GM23338 (cell line): ENCODE measurements around the gene PRMT7.

Source experiments
- CREB1 ChIP-seq: fragments of 250-450 bp; sonication (Bioruptor Pico); IDR thresholded peaks from 2 replicates; pipeline ENCODE4 v1.5.0; 2020; ENCODE audit warnings: low read depth, mild to moderate bottlenecking, moderate library complexity
- CTCF ChIP-seq, 2 experiments: fragments of 200-600 bp in 1 of 2; sonication (generic) in 1 of 2; conservative IDR thresholded peaks; 2 replicates each; pipeline versions ENCODE4 v1.5.1 to v1.6.1; 2016 to 2017; ENCODE audit warnings: antibody characterized with exemption in 2 of 2, low read depth in 2 of 2, mild to moderate bottlenecking in 2 of 2, moderate library complexity in 1 of 2
- EZH2 ChIP-seq: fragments of 200-600 bp; sonication (generic); IDR thresholded peaks from one replicate; pipeline ENCODE4 v1.8.0; 2017; ENCODE audit warnings: antibody characterized with exemption, mild to moderate bottlenecking, low read depth; ENCODE audit not compliant: unreplicated experiment
- EZH2phosphoT487 ChIP-seq: fragments of 200-600 bp; sonication (generic); IDR thresholded peaks from one replicate; pipeline ENCODE4 v1.8.1; 2018; ENCODE audit warnings: antibody characterized with exemption; ENCODE audit not compliant: unreplicated experiment
- POLR2AphosphoS5 ChIP-seq: IDR thresholded peaks from 2 replicates; pipeline ENCODE4 v1.6.1; 2016; ENCODE audit warnings: antibody characterized with exemption, low read depth
- TF ChIP-seq, protein P1 (sequence below): IDR thresholded peaks from 2 replicates; pipeline ENCODE4 v1.6.1; 2016; ENCODE audit warnings: antibody characterized with exemption

DNA sequence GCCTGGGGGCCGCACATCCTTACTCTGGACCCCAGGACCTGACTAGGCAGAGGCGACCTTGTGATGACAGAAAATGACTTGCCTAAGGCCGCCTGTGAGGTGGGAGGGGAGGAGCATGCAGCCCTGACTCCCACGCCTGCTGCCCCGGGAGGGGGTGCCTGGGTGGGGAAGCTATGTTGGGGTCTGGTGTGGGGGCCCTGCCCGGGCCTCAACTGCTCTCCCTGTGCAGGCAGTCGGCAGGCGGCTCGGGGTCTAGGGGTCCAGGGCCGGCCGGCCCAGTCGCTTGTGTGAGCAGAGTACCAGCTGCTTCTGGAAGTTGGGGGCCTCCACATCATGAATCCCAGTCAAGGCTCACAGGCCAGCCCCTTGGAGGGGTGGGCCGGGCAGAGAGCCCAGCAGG, 48.1 kb downstream of the PRMT7 start:
- no peak for TF ChIP-seq CTCF (conservative IDR thresholded peaks at IDR 0.05; ENCODE audit: low read depth in 2 of 2)
- no peak for TF ChIP-seq CREB1 (CRISPR knock-in tag)
- TF ChIP-seq POLR2AphosphoS5 = no peak
- TF ChIP-seq EZH2phosphoT487 = no peak
- TF ChIP-seq EZH2 = no peak
- TF ChIP-seq, protein P1, sequence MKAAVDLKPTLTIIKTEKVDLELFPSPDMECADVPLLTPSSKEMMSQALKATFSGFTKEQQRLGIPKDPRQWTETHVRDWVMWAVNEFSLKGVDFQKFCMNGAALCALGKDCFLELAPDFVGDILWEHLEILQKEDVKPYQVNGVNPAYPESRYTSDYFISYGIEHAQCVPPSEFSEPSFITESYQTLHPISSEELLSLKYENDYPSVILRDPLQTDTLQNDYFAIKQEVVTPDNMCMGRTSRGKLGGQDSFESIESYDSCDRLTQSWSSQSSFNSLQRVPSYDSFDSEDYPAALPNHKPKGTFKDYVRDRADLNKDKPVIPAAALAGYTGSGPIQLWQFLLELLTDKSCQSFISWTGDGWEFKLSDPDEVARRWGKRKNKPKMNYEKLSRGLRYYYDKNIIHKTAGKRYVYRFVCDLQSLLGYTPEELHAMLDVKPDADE = no peak
